ENCODE data around the gene KRTAP4-12.
"Not testable (repeated sequence)": the region's sequence is repeated elsewhere in the genome, so short reads cannot be mapped to it uniquely, and the experiment has no call there.

KRTAP4-12 gene

GRCh38 chr17:41084100-41084856, 39.7 kb downstream of the KRTAP4-12 start, which contains the start of gene KRTAP4-7:
KRTAP4-7 (plus strand) TSS chr17:41084150; CDS start chr17:41084207, 57 bp downstream.
- not testable (repeated sequence) for DNase-seq

- not testable (repeated sequence) for DNase-seq
Observed at GRCh38 chr17:41083427-41083826, 40.6 kb downstream of the KRTAP4-12 start.

- no peak for DNase-seq
Observed at GRCh38 chr17:41082626-41083025, 41.4 kb downstream of the KRTAP4-12 start.

GRCh38 chr17:41076788-41077187, 47.2 kb downstream of the KRTAP4-12 start:
- no peak for DNase-seq

GRCh38 chr17:41073676-41074075, 50.3 kb downstream of the KRTAP4-12 start:
- DNase-seq: no peak
